ENCODE data around the gene TNFAIP8L1.

- TF ChIP-seq YY1 (IDR thresholded peaks at IDR 0.05; ENCODE audit: insufficient read depth, insufficient read length) = no peak
- no peak for TF ChIP-seq ZNF274 (IDR thresholded peaks at IDR 0.05; ENCODE audit: low read depth, low read length)
Observed at GRCh38 chr19:4592445-4592844, 46.9 kb upstream of the TNFAIP8L1 start.
